ENCODE measurements around the gene CHD5. TPM values are rescaled to one million over a fixed set of nuclear protein-coding genes. Genes with fewer than 3 reads are reported as not detected.

CHD5 gene
- total RNA-seq, 1 experiment from 2014 or later = 6.1 TPM

- TF ChIP-seq REST (IDR thresholded peaks at IDR 0.05; ENCODE audit: low read depth) (no peak), SRF (IDR thresholded peaks at IDR 0.05; ENCODE audit: low read depth) (no peak), POLR2AphosphoS5 (IDR thresholded peaks at IDR 0.05; ENCODE audit: low read depth, low read length) (no peak), POLR2A (IDR thresholded peaks at IDR 0.05; ENCODE audit: borderline replicate concordance, extremely low read depth, insufficient read depth, insufficient read length) (no peak), EZH2 (IDR thresholded peaks at IDR 0.05) (no peak), ZBTB33 (IDR thresholded peaks at IDR 0.05; ENCODE audit: extremely low read depth, insufficient replicate concordance, low read length) (no peak), ZFX (IDR thresholded peaks at IDR 0.05) (no peak)
Observed at GRCh38 chr1:6103854-6104530, 76.1 kb downstream of the CHD5 start (continued).
